ENCODE measurements around the gene NFIX.

Gene NFIX

GRCh38 chr19:13039211-13039789, 44.0 kb downstream of the NFIX start:
- DNase-seq: no peak

DNA sequence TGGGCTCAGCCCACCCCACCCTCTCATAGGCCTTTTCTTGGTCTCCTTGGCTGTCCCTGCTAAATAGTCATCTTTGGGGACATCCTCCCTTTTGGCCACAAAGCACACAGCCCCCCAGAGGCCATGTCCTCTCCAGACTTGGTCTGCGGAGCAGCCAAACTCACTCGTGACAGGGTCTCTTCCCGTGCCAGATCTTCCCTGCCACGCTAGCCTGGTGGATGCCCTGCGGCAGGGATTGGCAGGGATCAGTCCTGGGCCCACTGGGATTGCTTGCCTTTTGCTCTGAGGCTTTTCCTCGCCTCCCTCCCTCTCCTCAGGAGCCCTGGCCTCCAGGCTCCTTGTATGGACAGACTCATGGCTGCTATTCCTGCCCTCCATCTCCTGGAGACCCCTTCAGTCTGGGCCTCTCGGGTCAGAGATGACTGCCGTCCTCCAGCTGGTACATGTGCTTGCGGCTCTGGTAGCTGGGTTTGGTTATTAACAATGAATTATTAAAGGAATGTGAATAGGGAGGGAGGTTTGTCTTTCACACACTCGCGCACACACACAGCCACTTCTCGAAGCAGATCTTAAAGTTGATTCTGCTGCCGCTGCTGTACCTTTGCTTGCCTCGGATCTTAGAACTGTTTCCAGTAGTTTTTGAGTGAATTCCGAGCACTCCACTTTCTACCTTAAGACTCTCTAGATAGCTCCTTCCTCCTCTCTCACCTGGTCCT, 45.1 kb downstream of the NFIX start:
- DNase-seq: no peak

GRCh38 chr19:13040948-13041292, 45.6 kb downstream of the NFIX start:
- DNase-seq: no peak

GRCh38 chr19:13042443-13043130, 47.3 kb downstream of the NFIX start:
- DNase-seq: no peak

DNA sequence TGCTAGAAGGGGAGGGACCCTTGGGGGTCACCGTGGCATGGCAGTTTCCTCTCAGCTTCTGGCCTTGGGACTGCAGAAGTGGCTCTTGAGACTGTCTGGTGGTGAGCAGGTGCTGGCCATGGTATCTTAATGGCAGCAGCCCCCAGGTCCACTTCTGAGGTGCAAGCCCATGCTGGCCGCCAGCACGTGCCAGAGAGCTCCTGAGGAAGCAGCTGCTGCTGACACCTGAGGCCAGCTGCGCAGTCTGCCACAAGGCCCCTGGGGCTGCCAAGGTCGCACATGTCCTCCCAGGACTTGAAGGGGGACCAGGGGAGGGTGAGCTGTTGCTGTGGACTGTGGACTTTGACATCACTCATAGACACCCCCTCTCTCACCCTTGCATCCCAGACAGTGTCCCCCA, 48.0 kb downstream of the NFIX start:
- no peak for DNase-seq

GRCh38 chr19:13044231-13044836, 49.1 kb downstream of the NFIX start:
- no peak for DNase-seq

GRCh38 chr19:13045812-13046211, 50.5 kb downstream of the NFIX start:
- DNase-seq: no peak

DNA sequence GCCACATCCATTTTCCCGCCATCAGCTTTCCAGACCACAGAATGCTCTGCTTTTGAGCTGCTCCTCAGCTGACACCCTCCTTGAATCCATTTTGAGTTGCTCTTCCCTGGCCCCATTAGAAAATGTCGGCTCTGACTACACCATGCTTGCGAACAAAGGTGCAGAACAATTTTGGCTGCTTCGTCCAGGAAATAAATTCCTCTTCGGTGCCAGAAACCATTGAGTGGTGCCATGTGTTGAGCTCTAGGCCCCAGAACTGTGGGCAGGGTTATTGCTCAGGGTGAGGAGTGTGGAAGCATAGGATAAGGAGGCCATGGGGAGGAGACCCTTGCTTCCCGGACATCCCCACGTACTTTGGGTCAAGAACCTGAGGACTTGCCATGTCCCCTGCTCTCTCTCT, 52.1 kb downstream of the NFIX start:
- no peak for DNase-seq

- DNase-seq: no peak
These were observed 55.0 kb downstream of the NFIX start for GRCh38 chr19:13050274-13050673.

DNA sequence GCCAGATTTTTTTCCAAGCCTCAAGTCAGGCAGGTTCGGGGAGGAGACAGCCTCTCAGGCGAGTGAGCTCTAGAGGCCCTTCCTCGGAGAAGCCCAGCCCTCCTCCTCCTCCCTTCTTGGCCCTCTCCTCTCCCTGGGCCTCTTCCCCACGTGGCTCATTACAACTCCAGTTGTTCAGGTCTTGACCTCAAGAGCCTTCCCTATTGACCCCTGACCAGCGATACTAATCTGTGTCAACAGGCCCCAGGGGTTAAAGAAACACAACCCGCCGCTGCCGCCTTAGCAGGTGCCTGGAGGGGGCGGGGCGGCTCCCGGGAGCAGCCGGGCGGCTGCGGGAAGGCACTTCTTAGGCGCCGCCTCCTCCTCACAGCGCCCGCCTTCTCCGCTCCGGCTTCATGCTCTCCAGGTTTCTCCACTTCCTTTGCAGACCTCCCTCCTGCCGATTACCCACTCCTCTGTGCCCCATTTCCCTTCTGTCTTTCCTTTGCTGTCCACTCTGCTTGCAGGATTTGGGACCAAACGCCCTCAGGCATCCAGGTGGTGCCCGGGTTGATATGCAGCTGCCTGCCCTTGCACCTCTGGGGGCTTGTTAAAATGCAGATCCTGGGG, 56.4 kb downstream of the NFIX start:
- DNase-seq: no peak

DNA sequence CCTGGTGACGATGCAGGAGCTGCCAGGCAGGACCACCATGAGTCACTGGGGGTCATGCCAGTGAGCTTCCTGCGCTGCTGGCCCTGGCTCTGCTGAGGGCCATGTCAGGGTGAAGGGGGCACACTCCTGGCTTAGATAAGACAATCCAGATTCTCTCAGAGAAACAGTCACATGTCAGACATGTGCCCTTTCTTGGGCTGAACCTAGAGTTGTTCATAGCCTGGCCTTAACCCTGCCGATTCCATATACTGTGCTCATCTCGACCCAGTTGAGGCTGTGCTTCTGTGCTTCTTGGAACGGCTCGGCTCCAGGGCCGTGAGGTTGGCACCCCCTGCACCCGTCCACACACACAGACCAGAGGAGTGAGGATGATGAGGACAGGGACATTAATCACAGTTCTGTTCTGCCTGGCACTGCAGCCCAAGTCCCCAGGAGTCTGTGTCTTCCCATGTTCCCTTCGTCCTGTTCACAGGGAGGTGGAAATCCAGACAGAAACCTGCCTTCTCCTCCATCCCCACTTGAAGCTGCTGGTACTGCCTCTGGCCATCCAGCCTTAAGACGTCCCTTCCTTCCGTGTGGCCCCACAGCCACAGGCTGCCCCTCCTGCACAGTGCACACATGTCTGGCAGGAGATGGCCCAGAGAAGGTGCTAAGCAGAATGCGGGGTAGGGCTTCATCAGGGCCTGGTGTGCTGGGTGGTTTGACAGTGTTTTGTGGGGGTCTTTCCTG, 57.3 kb downstream of the NFIX start:
- no peak for DNase-seq

DNA sequence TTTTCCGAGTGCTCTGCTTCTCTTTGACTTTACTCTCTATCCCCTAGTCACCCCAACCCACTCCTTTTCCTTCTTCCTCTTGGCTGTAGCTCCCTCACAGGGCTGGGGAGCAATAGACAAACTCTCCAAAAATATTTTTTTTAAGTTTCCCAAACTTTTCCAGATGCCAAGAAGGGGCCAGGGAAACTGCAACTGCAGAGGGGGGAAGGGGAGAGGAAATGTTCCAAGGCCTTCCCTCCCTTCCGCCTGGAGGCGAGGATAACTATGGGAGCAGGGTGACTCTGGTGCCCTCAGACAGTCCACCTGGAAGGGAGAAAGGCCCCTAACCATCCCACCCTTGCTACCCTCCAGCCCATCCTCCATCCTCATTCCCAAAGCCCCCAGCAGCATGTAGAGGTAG, 58.0 kb downstream of the NFIX start:
- no peak for DNase-seq

DNA sequence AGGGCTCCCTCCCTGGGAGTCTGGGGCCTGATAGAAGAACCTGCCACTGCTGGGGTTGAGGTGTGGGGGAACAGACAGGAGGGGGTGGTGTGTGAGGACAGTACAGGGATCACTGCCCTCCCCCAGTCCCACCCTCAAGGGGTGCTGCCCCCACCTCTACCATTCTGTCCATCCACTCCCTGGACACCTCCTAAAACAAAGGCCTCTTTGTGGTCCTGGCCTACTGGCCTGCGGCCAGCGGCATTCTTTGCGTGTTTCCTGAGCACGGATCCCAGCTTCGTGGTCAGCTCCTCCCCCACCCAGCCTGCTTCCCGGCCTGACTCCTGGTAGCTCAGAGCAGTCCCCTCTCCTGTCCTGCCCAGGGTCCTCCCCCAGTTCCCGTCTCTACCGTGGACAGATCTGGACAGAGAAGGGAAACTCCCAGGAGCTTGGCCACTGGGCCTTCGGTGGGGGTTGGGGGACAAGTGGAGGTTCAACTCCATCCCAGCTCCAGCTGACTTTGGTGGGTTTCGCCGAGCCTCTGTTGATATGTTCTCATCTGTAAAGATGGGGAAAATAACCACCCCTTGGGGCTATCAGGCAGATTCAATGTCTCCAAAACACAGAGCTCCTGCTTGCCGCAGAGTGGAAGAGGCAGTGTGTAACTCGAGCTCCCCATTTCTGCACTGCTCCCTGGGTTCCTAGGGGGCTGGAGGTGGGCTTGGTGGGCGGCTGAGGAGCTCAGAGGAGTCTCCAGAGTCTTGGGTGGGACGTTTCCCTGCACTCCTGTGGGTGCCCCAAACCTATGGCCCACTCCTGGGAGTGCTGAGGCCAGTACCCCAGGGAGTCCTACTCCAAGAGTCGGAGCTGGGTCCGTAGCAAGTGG, 58.7 kb downstream of the NFIX start:
- no peak for DNase-seq

- DNase-seq: no peak
These were observed 59.4 kb downstream of the NFIX start for GRCh38 chr19:13054626-13055212.

DNA sequence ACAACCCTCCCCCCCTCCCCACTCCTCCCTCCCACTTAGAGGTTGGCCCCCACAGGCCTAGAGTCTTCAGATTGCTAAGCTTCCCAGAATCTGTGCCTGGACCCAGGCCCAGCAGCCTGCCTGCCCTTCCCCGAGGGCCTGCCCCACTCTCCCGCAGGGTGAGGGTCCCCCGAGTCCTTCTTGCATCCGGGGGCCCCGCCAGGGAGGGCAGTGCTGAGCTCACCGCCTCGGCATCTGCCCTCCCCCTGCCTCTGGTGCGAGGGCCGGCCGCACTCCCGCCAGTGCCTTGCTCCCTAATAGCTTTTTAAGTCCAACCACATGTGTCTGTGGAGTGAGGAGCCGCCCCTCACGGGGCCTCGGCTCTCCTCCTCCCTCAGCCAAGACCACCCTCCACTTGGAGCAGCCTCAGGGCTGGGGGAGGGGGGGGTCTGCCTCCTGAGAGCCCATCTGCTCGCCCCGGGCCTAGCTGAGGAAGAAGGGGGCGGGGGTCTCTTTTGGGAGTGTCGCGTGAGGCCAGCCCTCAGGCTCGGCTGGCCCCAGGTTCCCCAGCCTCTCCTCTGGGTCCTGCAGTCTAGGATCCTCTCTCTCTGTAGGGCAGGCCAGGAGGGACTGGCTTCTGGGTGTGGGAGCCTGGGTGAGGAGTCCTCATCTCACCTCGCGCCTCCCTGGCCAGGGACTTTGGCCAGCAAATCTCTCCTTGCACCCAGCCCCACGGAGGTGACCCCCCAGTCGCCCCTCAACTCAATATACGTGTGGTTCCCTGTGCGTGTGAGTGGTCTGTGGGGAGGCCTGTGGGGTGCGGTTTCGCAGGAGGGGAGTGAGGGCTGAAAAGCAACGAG, 60.2 kb downstream of the NFIX start:
- DNase-seq: no peak

DNA sequence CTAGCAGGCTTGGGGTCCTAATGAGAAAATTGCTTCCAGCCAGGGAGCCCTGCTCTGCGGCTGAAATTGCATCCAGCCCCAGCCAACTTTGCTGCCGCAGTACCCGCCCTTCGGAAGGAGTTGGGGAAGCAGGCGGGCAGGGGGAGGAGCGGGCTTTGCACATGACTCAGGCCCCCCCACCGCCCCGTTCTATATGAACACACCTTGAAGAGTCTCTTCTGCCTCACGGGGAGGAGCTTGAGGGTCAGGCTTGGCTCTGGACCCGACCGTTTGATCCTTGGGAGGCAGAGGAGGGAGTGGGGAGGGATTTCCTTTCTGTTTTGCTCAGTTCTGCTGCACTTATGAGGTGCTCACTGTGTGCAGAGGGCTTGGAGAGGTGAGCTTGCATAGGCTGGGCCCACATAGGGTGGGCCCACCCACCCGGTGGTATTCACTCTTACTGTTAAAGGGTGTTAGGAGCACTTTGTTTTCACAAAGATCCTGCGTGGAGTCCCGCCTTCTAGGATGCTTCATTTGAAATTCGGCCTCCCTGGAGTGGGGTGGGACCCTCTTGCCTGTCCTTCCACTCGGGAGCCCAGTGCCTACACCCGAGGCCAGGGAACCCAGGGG, 60.9 kb downstream of the NFIX start:
- no peak for DNase-seq

DNA sequence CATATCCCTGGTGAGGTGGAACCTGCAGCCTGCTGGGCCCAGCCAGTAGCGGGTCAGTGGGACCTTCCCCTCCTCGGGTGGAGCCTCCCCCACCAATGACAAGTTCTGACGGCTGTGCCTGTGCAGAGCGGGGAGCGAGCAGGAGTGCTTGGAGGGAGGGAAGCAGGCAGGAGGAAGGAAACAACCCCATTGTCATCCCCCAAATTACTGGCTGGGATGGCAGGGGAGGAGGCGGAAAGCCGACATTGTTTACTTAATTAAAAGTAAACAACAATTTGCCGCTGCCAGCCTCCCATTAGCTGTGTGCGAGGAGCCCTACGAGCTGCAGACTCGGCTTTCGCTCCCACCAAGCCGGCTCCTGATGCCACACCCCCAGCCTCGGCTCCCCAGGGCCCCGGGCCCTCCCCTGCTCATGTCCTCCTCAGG, 61.9 kb downstream of the NFIX start:
- no peak for DNase-seq

GRCh38 chr19:13057744-13058143, 62.5 kb downstream of the NFIX start:
- no peak for DNase-seq

GRCh38 chr19:13058951-13059660, 63.8 kb downstream of the NFIX start:
- DNase-seq: no peak
